IPS-NIHi7 (cell line): ENCODE data around the gene OGA.
A peak's percentile ranks its signal among the peaks of the same experiment; 100 is the strongest.

Experiments
- DNase-seq: peaks from one replicate; pipeline ENCODE4 v3.0.0; 2012; ENCODE audit warnings: mixed read lengths; ENCODE audit errors: extremely low spot score

Gene OGA

DNA sequence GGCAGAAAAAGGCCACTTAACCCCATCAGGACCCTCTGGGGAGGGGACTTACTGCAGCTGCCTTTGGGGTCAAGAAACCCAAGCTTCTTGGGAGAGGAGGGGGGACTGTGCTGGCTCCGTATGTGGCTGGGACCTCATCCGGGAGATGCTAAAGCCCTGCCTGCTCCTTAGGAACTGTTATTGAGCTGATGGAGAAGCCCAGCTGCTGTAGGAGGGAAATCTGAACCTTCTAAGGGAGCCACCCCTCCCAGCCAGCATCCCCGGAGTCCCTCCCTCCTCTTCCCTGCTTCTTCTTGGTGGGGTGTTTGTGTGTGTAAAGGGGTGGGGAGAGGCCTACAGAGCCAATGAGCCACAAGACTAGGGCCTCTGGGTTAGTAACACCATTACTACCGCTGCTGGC, 17.1 kb upstream of the OGA start:
- DNase-seq, result no peak

DNA sequence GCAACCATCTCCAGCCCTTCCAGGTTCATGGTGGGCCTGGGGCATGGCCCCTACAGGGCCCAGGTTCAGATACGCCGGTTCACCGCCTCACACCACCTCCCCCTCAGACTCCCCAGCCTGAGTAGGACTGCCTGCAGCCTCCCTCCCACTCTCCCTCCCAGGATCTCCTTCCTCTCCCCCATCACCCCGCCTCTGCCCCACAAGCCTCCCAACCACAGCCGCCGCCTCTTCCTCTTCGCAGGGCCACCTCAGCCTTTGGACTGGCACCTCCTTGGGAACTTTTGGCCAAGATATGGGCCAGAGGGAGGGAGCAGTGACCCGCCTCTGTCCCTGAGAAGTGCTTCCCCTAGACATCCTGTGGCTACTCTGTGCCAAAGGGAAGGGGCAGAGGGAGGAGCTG, 16.1 kb upstream of the OGA start:
- no peak for DNase-seq

DNA sequence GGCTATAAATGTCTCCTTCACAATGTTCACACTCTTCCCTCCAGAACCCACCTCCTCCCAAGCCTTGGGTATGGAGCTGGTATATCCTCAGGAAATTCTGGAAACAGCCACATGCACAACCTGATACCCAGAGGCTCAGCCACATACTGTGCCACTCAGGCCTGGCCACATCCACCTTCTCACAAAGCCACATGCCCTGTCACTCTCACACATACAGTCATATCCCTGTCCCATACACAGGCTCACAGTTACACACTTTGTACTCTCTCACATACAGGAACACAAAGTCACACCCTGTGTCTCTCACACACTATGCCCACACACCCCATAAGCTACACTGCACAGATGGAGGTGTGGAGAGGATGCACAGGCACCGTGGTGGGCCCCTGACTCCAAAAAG, 15.2 kb upstream of the OGA start:
- DNase-seq, result no peak

DNA sequence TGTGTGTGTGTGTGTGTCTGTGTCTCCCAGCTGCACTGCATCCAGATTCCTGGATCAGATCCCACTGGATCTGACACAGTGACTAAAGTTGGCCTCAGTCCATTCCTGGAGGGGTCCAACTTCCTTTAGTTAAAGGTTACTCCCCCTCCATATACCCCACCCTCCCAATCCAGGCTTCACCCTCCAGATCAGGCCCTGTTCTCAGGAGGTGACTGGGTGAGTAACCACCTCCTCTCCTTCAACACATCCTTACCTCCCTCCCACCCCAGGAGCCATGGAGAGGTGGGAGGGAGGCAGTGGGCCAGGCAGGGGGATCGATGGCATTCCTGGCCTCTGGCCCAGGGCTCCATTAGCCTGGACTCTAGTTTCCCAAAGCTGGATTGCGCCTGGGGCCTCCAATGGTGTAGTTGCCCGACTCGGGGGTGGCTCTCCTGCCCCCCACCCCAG, 14.1 kb upstream of the OGA start:
- no peak for DNase-seq

DNA sequence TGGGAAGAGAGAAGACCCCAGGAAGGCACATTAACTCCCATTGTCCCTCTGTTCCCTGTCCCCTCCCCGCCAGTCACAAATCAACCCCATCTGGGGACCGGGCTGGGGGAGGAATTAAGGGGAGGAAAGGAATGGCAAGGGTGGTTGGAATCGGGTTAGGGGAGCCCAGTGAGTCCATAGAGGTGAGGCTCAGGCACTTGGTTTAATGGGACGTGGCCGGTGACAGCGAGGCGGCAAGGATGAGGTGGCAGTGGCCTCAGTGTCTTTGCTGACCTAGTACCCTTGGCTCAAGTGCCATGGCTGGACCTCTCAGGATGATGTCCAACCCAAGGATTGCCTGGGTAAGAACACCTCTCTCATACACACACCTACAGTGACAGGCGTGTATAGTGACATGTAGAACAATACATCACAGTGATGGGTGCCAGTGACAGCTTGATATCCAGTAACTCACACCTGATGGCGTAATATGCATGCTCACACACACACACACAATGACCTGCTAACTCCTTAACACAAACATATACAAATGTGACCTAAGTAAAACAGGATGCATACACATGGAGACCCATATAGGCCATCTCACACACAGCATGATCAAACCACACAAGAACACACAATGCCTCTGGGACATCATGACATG, 13.0 kb upstream of the OGA start:
- no peak for DNase-seq

DNA sequence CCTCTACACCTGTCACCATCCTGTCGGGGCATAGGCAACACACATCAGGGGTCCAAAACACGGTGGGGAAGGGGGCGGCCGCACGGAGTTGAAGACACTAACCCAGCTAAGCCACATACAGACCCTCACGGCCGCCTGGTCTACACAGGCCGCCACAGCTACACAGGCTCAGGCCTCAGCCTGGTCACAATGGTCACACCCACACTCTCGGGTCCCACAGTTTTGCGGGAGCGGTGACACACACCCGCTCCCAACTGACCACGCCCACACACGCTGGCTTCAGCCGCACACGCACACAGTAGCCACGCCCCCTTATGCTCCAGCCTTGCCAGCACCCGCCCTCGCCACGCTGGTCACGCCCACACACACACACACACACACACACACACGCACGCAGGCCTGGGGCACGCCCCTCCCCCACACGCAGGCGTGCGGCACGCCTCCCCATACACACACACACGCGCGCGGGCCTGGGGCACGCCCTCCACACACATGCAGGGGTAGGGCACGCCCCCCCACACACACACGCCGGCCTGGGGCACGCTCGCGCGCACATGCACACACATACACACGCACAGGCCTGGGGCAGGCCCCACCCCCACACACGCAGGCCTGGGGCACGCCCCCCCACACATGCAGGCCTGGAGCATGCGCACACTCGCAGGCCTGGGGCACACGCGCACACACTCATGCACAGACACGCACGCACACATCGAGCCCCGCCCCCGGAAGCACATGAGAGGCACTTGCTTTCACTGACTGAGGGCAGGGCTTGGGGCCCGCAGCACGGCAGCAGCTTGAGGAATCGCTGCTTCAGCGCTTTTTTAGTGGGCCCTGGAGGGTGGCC, 12.3 kb upstream of the OGA start:
- DNase-seq, result peak; percentile 83

DNA sequence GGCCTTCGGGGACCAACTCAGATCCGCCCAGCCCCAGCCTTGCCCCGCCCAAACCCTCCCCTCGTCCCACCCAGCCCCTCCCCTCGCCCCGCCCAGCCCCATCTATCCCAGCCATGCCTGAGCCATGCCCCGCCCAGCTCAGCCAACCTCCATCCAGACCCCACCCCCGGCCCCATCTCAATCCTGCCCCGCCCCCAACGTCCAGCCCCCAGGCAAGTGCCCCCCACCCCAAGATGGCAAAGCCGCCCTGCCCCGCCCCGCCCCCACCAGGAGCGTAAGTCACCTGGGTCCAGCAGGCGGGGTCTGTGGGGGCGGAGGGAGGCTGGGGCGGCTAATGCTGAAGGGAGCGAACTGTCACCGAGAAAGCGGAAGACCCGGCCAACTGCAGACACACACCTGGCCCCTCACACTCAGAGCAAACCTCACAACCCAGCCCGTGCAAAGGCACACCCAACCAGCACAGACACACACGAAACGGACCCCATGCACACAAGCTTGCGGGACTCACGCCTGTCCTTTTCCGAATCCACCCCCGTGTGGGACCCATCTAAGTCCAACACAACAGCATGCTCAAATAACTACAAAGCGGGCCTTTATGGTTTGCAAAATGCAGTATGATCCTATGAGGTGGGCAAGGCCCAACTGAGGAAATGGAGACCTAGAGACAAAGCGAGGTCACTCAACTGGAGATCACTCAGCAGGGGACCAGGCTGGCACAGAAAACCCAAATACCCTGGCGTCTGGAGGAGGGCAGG, 11.5 kb upstream of the OGA start:
- DNase-seq, result peak; percentile 96

DNA sequence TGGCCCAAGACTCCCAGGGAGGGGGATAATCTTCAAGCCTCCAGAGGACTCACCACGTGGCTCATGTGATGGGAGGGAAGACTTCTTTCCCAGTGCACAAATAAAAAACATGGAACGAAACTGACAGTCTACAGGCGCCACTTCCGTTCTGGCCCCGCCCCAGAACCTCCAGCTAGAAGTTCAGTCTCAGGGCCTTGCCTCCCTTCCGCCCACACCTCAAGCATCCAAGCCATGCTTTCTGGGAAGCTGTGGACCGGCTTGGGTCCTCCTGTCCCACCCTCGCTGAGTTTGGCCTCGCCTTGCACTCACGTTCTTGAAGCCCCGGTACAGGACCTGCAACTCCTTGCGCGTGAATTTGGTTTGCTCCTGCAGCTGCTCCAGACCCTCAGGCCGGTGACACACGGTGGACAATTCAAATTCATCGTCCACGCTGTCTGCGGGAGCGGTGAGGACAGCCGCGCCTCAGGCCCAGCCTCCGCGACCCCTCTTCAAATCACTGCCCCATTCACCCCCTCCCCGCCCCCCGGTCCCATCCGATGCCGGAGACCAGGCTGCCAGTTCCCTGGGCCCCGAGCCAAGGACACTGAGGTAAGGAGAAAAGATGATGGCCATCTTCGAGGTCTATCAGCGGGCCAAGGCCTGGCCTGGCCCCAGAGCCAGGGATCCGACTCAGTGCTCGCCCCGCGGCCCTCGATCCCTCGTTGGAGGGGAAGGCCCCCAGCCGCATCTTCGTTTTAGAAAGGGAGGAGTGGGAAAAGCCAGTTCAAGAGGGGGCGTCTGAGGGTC, 10.7 kb upstream of the OGA start:
- DNase-seq, result no peak

DNA sequence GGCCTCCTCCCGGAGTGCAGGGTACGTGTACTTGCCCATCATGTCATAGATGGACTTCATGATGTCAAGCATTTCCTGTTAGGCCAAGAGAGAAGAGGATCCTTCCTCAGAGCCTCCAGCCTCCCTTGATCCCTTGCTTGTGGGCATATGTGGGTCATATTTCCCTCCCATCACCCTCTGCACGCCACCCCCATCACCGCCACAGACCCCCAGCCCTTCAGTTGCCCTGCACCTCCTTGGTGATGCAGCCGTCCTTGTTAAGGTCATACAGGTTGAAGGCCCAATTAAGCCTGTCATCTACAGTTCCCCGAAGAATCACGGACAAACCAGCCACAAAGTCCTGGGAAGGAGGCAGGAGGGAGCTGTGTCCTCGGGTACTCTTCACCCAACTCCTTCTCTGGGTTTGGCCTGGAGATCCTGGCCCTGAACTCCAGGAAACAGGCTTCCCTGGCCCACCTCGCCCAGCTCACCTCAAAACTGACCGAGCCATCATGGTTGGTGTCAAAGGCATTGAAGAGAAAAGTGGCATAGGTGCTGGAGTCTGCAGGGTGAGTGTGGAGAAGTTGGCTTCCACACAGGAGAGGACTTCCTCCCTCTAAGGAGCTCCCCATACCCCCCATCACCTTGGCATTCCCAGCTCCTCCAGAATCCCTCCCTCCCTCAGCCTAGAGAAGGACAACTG, 9.8 kb upstream of the OGA start:
- no peak for DNase-seq

DNA sequence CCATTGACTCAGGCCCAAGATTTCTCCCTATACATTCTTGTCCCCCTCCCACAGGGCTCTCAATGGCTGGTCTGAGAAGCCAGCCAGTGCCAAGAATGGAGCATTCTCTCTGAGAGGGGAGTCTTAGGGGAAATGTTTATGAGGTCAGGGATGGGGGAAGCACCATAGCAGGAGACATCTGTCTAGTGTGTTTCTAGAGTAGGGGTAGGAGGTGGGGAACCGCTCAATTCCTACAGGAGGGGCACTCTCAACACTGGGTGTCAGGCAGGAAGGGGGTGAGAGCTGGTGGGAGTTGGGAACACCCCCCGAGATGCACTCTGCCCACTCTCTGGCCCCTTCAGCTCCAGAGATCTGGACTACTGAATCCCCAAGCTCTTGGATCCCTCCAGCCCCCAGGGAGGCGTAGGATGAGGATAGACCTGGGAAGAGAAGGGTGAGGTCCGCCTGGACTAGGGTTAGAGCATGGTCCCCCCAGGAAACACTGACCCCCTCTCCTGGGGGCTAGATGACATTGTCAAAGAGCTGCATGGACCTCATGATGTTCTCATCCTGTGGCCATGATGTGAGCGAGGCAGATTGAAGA, 8.7 kb upstream of the OGA start:
- no peak for DNase-seq

DNA sequence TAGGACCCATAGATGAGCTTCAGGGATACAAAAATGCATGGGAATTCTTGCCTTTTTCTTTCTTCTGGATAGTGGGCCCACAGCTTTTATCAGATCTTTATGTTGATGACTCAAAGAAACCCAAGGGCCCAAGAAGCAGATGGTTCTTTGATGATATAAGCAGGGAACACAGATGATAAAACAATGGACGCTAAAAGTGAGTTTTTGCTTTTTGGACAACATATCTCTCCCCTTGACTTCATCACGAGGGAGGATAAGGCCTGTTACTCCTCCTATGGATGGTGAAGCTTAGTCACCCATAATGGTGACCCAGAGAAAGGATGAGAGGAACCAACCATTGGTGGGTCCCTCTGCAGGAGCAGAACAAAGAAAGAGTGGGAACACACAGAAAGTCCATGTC, 6.5 kb upstream of the OGA start:
- DNase-seq, result no peak

DNA sequence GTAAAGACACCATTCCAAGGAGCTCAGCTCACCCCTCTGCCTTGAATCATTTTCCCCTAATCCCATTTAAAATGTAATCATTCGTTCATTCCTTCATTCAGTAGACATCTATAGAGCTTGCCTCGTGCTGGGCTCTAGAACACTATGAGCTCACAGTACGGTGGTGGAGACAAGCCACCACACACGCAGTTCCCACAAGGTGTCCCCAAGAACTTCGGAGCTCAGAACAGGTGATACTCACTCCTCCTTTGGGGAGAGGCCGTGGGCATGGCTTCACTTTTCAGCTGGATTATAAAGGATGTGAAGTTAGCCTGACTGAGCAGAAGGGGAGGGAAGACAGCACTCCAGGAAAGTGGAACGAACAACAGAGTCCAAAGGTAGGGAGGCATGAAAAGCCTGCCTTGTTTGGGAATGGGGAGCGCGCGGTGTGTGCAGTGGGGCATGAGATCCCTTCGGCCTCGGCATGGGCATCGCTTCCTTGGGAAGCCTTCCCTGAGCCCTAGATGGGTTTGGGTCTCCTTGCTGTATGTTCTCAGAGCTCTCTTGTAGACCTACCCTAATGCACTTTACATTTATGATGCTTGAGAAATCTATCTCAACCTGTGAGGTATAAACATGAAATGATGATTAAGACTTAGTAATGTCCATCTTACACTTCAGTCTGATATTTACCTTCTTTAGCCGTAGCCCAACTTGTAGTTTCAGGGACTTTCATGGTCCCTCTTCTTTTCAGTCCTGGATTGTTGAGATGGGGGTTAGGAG, 809 bp upstream of the OGA start:
- peak; percentile 30 for DNase-seq

DNA sequence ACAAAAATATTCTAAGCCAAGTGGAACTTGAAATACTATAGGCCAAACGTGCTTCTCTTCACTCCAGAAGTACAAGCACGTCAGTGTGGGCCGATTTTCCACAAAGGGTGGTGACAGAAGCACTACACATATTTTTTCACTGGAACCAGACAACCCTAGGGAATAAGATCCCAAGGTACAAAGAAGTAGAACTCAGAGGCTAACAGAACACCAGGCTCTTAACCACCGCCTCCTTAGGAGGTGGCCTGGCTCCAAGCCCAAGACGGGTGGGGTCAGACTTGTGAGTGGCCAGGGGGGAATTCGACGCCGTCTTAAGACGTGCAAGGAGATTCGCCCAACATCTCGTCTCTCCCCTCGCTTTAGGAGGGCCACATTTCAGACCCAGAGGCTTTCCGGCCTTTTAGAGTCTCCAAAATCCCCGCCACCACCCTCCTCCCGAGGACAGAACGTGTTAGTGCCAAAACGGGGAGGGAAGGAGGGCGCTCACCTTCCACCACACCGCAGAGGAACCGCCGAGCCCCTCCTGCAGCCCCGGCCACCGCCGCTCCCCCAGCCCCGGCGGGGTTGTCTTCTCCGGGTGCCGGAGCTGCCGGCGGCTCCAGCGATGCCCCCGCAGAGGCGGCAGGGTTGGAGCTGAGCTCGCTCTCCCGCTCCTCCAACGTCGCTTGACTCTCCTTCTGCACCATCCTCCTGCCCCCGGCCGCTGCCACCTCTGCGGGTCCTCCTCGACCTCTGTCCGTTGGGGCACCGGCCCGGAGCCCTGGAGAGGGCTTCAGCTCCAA, 716 bp downstream of the OGA start:
- DNase-seq, result peak; percentile 35

DNA sequence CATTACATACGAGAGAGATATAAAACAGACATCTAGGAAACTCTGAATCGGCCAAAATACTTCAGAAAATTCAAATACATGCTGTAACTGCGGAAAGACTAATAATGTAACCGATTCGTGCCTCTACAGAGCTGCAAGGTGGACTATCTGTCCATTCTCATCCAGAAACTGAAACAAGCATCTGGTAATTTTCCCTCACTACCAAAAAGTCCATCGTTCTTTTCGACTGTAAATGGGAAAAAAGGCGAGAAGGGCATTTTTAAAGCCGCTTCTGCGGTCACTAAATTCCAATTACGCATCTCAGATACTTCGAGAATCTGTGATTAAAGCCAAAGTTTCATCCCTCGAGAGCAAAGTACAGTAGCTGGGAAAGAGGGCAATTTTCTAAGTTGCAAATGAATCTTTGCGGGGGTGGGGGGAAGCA, 1.3 kb downstream of the OGA start:
- no peak for DNase-seq

DNA sequence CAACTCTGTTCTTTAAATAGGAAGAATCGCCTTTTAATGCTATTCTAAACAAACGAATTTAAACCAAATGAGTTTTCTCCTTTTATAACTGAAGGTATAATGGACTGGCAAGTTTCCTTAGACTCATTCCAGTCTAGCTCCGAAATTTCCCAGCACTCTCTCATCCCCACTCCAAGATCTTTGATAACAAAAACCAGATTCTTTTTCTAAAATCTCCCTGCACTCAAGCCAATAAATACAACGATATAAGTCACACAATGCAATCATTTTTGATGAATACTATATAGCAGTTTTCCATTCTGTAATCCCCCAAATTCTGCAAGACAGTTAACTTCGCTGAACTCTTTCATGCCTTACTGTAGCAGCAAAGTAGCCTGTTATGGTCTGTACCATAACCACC, 1.9 kb downstream of the OGA start:
- DNase-seq, result no peak

DNA sequence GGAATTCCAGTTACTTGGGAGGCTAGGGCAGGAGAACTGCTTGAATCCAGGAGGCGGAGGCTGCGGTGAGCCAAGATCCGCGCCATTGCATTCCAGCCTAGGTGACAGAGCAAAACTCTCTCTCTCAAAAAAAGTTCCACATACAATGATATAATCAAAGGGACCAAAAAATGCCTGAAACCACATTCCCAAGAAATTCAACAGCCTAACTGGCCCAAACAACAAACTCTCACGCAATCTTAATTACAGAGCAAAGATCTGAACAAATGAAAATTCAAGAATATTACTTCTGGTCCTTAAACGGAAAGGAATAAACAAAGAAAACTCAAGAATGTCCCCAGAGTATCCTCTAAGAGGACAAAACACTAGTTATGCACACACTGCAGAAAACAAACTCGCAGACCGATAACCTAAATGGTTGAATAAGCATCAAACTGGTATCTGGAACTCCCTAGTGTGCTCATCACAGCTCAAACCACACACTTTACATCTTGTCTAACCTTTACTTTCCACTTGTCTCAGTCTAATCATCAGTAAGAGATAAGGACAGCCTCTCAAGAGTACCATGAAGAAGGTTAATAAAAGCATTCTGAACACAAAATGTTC, 3.7 kb downstream of the OGA start:
- no peak for DNase-seq

DNA sequence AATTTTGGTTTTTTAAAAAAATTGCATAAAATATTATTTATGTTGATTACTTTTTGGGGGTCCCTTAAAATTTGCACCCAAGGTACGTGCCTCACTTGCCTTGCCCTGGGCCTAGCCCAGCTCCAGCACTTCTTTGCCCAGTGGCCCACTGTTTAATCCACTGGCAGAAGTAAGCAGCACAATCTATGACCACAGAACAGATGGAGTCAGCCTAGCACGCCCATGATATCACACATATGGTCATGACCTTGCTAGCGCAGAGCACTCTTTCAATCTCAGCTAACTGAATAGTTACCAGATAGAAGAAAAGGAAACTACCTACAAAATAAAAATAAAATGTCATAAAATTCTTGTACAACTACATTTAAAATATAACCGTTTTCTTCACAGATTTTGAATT, 5.6 kb downstream of the OGA start:
- DNase-seq, result no peak

DNA sequence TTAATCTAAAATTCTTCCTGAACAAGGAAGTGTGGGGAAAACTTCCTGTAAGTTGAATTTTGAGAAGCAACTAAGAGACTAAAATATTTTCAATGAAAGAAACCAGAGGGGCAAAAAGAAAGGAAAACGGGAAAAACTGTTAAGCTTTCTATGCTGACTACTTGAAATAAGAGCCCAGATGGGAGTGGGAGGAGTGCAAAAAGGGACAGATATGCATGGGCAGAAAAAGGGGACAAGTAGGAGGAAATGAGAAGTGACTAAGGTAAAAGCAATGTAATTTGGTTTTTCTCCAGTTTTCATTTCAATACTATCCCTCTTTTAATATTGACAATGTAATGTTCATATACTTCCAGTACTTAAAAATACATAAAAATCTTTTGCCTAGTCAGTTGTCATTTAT, 11.1 kb downstream of the OGA start:
- no peak for DNase-seq

DNA sequence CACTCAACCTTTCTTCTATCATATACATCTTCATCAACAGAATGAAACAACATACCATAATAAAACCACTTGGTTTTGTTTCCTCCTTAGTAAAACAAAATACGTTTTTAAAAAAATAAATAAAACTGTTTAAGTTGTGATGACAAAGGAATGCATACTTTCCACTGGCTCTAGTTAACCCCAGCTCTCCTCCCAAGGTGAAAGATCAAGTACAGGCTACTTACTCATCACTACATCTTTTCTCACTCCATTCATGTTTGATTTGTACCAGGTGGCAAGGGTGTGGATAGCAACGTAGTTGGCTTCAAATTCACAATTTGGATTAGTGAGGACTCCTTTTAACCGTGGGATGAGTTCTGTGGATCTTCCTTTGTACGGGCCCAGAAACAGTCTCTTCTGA, 14.7 kb downstream of the OGA start:
- no peak for DNase-seq
